ENCODE results near the gene ACVR1C.

DNA sequence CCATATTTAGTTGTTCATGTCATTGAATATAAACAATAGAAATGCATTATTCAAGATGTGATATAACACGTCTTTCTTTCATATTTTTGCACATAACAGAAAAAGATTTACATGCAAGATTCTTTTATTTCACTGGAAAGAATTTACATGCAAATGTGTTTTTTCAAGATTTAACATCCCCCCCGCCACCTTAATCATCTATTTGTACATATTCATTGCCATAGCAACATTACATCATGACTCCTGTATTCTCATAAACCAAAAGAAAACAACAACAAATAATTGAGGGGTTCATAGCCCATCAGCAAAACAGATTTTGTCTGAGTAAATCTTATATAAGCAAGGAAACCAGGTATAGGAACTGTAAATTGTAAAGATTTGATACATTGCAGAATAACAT is 3.2 kb upstream of the ACVR1C start:
- TF ChIP-seq, protein P1, sequence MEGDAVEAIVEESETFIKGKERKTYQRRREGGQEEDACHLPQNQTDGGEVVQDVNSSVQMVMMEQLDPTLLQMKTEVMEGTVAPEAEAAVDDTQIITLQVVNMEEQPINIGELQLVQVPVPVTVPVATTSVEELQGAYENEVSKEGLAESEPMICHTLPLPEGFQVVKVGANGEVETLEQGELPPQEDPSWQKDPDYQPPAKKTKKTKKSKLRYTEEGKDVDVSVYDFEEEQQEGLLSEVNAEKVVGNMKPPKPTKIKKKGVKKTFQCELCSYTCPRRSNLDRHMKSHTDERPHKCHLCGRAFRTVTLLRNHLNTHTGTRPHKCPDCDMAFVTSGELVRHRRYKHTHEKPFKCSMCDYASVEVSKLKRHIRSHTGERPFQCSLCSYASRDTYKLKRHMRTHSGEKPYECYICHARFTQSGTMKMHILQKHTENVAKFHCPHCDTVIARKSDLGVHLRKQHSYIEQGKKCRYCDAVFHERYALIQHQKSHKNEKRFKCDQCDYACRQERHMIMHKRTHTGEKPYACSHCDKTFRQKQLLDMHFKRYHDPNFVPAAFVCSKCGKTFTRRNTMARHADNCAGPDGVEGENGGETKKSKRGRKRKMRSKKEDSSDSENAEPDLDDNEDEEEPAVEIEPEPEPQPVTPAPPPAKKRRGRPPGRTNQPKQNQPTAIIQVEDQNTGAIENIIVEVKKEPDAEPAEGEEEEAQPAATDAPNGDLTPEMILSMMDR (IDR thresholded peaks at IDR 0.05), result no peak
- no peak for TF ChIP-seq POLR2A (IDR thresholded peaks at IDR 0.05)

Measured in esophagus squamous epithelium (tissue), 4 donors.